Measurements from ENCODE around the gene CDH16. TPM values are rescaled to one million over a fixed set of nuclear protein-coding genes. Genes with fewer than 3 reads are reported as not detected.

CDH16 gene
- polyA plus RNA-seq, 1 experiment: not detected

GRCh38 chr16:66901626-66902025, 17.1 kb downstream of the CDH16 start:
- Histone ChIP-seq H3K27ac (ENCODE audit: low read depth, low read length) (no peak overlapping the region), H3K4me3 (ENCODE audit: low read depth, low read length) (no peak overlapping the region), H3K9me3 (ENCODE audit: control insufficient read depth, insufficient read depth, low read length) (no peaks in the 10 kb centered on the region), H3K27me3 (ENCODE audit: control insufficient read depth, insufficient read depth, low read length) (no peaks in the 10 kb centered on the region)
- no peak for TF ChIP-seq CTCF (IDR thresholded peaks at IDR 0.05; ENCODE audit: low read depth, low read length)
- ChIA-PET CTCF (interaction anchor here (1.0 kb wide), 1 partner anchor 35 kb away, joined by 3 read pairs; no protein-coding TSS in a partner anchor), POLR2A (interaction anchor here (0.9 kb wide), 1 partner anchor 28 kb away, joined by 3 read pairs; no protein-coding TSS in a partner anchor)
- DNase-seq (ENCODE audit: low read depth, low spot score): no peak

- Histone ChIP-seq H3K27me3 (ENCODE audit: control insufficient read depth, insufficient read depth, low read length) (no peaks in the 10 kb centered on the region), H3K27ac (ENCODE audit: low read depth, low read length) (no peak overlapping the region), H3K9me3 (ENCODE audit: control insufficient read depth, insufficient read depth, low read length) (no peaks in the 10 kb centered on the region), H3K4me3 (ENCODE audit: low read depth, low read length) (no peak overlapping the region)
- no peak for DNase-seq (ENCODE audit: low read depth, low spot score)
- POLR2A ChIA-PET: interaction anchor here (0.9 to 1.3 kb wide), 2 partner anchors 10 to 28 kb away, joined by 3 read pairs; no protein-coding TSS in a partner anchor
- CTCF ChIA-PET: interaction anchor here (1.0 kb wide), 1 partner anchor 35 kb away, joined by 3 read pairs; no protein-coding TSS in a partner anchor
- no peak for TF ChIP-seq CTCF (IDR thresholded peaks at IDR 0.05; ENCODE audit: low read depth, low read length)
Measured at GRCh38 chr16:66900721-66901441, 17.8 kb downstream of the CDH16 start.

- no peak for TF ChIP-seq CTCF (IDR thresholded peaks at IDR 0.05; ENCODE audit: low read depth, low read length)
- H3K27ac ChIP-seq (ENCODE audit: low read depth, low read length): peak overlapping the region; percentile 69
- no peaks in the 10 kb centered on the region for H3K27me3 ChIP-seq (ENCODE audit: control insufficient read depth, insufficient read depth, low read length)
- peak; percentile 53 for DNase-seq (ENCODE audit: low read depth, low spot score)
- ChIA-PET POLR2A (interaction anchor here (1.0 to 1.3 kb wide), 2 partner anchors 10 to 31 kb away, joined by 3 read pairs; no protein-coding TSS in a partner anchor), CTCF (interaction anchor here (0.5 to 0.6 kb wide), 2 partner anchors 27 to 133 kb away, joined by 3 read pairs; no protein-coding TSS in a partner anchor)
- H3K9me3 ChIP-seq (ENCODE audit: control insufficient read depth, insufficient read depth, low read length): no peaks in the 10 kb centered on the region
- H3K4me3 ChIP-seq (ENCODE audit: low read depth, low read length): no peak overlapping the region
Measured at GRCh38 chr16:66899945-66900710, 18.6 kb downstream of the CDH16 start.

- no peak for TF ChIP-seq CTCF (IDR thresholded peaks at IDR 0.05; ENCODE audit: low read depth, low read length)
- ChIA-PET POLR2A (interaction anchor here (1.0 to 1.3 kb wide), 2 partner anchors 11 to 32 kb away, joined by 3 read pairs; no protein-coding TSS in a partner anchor), CTCF (interaction anchor here (0.5 to 5.6 kb wide), 3 partner anchors 26 to 133 kb away, joined by 3 to 77 read pairs (median 3); partner anchors contain the start of gene RRAD)
Measured at GRCh38 chr16:66899310-66899944, 19.3 kb downstream of the CDH16 start.

More at GRCh38 chr16:66899310-66899944, 19.3 kb downstream of the CDH16 start:
- Histone ChIP-seq H3K27me3 (ENCODE audit: control insufficient read depth, insufficient read depth, low read length) (no peaks in the 10 kb centered on the region), H3K9me3 (ENCODE audit: control insufficient read depth, insufficient read depth, low read length) (no peaks in the 10 kb centered on the region), H3K4me3 (ENCODE audit: low read depth, low read length) (no peak overlapping the region), H3K27ac (ENCODE audit: low read depth, low read length) (peak overlapping the region; percentile 69)
- DNase-seq (ENCODE audit: low read depth, low spot score): no peak

All from AG04450 (cell line).